AG10803 (cell line): ENCODE data around the gene FAM200C.

ENCODE experiments used
- DNase-seq: peaks from one replicate; pipeline ENCODE4 v3.0.0; 2010; ENCODE audit warnings: low read depth
- H3K4me3 ChIP-seq: 2 replicates; pipeline ENCODE4 v1.5.1; 2011; ENCODE audit warnings: mild to moderate bottlenecking, low read length, control low read depth
- TF ChIP-seq, protein P1 (sequence below): conservative IDR thresholded peaks from 2 replicates; pipeline ENCODE4 v1.5.1; 2011; ENCODE audit warnings: mild to moderate bottlenecking, low read length, control low read depth, inconsistent platforms

Gene FAM200C

GRCh38 chr5:160390787-160391696, 8.8 kb downstream of the FAM200C start:
- TF ChIP-seq, protein P1, sequence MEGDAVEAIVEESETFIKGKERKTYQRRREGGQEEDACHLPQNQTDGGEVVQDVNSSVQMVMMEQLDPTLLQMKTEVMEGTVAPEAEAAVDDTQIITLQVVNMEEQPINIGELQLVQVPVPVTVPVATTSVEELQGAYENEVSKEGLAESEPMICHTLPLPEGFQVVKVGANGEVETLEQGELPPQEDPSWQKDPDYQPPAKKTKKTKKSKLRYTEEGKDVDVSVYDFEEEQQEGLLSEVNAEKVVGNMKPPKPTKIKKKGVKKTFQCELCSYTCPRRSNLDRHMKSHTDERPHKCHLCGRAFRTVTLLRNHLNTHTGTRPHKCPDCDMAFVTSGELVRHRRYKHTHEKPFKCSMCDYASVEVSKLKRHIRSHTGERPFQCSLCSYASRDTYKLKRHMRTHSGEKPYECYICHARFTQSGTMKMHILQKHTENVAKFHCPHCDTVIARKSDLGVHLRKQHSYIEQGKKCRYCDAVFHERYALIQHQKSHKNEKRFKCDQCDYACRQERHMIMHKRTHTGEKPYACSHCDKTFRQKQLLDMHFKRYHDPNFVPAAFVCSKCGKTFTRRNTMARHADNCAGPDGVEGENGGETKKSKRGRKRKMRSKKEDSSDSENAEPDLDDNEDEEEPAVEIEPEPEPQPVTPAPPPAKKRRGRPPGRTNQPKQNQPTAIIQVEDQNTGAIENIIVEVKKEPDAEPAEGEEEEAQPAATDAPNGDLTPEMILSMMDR, result peak; percentile 61
- DNase-seq, result peak; percentile 43
- H3K4me3 ChIP-seq, result no peak overlapping the region

GRCh38 chr5:160387445-160387844, 12.4 kb downstream of the FAM200C start:
- TF ChIP-seq, protein P1, result no peak
- H3K4me3 ChIP-seq, result no peak overlapping the region
- no peak for DNase-seq

GRCh38 chr5:160385496-160385895, 14.4 kb downstream of the FAM200C start:
- H3K4me3 ChIP-seq, result no peak overlapping the region
- DNase-seq, result peak; percentile 28
- TF ChIP-seq, protein P1, result no peak

GRCh38 chr5:160384681-160385080, 15.2 kb downstream of the FAM200C start:
- TF ChIP-seq, protein P1, result no peak
- DNase-seq, result no peak
- no peak overlapping the region for H3K4me3 ChIP-seq

DNA sequence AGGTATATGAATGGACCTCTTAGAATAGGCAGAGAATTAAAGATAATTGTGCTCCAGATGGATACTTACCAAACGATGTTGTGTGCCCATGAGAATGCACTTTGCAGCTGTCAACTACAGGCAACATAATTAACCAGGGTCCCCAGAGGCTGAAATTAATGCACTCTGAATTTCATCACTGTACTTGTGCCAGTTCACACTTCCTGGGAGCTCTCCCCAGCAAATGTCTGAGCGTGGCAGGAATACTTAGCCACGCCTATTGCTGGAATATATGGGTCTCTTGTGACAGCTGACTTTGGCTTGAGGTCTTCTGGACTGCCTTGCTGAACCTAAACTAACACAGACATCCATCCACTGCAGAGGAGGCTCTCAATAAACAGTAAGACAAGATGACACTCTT, 17.5 kb downstream of the FAM200C start:
- TF ChIP-seq, protein P1, result no peak
- no peak for DNase-seq
- H3K4me3 ChIP-seq, result no peak overlapping the region

DNA sequence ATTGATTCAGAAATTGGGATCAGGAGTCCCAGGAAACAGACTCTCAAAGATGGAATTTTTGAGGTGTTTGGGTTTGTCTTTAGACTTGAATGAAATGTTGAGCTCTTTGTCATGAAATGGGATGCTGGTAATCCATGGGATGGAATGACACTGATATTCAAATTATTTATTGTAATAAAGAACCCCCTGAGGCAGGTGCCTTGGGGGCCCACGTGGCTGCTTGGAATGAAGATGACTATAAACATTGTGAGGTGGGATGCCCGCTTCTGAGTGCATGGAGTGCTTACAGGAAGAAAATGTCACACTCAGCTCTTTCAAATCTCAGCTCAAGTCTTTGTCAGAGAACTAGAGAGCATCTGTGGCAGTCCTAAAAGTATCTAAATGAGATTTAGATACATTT, 19.8 kb downstream of the FAM200C start:
- no peak overlapping the region for H3K4me3 ChIP-seq
- TF ChIP-seq, protein P1, result no peak
- DNase-seq, result no peak

DNA sequence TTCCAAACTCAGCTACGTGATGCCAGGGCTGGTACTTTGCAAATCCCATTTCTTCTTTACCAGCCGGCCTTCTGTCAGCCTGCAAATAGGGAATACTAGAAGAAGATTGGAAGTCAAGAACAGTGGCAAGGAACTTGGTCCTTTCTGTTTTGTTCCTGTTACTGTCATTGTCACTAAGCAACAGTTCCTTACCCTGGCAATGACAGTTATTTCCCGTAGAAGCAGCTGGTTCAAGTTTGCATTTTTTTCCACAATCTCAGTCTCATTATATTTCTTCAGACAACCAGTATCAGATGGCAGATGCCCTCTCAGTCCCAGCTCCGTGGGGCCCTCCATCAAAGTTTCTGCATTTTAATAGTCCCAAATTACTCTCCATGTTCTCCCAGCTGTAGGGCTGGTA, 20.3 kb downstream of the FAM200C start:
- no peak overlapping the region for H3K4me3 ChIP-seq
- TF ChIP-seq, protein P1, result no peak
- DNase-seq, result peak; percentile 24
